Amniotic epithelial cell (primary cell): ENCODE data around the gene PTGR2.
"Not testable (repeated sequence)": the region's sequence is repeated elsewhere in the genome, so short reads cannot be mapped to it uniquely, and the experiment has no call there.

ENCODE experiments used
- DNase-seq: peaks from one replicate; pipeline ENCODE4 v3.0.0-alpha.2; 2010; ENCODE audit warnings: low read depth

The PTGR2 gene

GRCh38 chr14:73887318-73887616, 35.6 kb downstream of the PTGR2 start:
- no peak for DNase-seq

GRCh38 chr14:73887694-73888459, 36.2 kb downstream of the PTGR2 start:
- no peak for DNase-seq

GRCh38 chr14:73888460-73888725, 36.8 kb downstream of the PTGR2 start:
- no peak for DNase-seq

- DNase-seq, result peak; percentile 39
Measured at GRCh38 chr14:73888971-73889370, 37.3 kb downstream of the PTGR2 start.

DNA sequence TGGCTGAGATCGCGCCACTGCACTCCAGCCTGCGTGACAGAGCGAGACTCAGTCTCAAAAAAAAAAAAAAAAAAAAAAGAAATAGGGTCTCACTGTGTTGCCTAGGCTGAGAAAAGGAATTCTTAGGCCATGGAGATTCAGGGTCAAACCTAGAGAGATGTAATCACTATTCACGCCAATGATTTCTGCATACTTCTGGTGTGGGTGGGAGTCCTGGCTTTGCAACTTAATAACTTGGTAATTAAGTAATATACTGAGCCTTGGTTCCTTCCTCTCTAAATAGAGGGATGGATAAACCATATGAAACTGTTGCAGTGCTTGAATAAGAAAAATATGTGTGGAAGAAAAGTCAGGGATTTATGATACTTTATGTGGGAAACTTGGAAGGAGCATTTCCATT, 37.7 kb downstream of the PTGR2 start:
- no peak for DNase-seq

- not testable (repeated sequence) for DNase-seq
Measured at GRCh38 chr14:73894180-73894687, 42.6 kb downstream of the PTGR2 start.

- DNase-seq, result no peak
Measured at GRCh38 chr14:73895939-73896338, 44.3 kb downstream of the PTGR2 start.

GRCh38 chr14:73896521-73896920, 44.9 kb downstream of the PTGR2 start:
- no peak for DNase-seq

- no peak for DNase-seq
Measured at GRCh38 chr14:73903028-73903427, 51.4 kb downstream of the PTGR2 start.

- DNase-seq, result peak; percentile 51
Measured at GRCh38 chr14:73909681-73910080, 58.0 kb downstream of the PTGR2 start.

GRCh38 chr14:73913256-73913655, 61.6 kb downstream of the PTGR2 start:
- peak; percentile 90 for DNase-seq

DNA sequence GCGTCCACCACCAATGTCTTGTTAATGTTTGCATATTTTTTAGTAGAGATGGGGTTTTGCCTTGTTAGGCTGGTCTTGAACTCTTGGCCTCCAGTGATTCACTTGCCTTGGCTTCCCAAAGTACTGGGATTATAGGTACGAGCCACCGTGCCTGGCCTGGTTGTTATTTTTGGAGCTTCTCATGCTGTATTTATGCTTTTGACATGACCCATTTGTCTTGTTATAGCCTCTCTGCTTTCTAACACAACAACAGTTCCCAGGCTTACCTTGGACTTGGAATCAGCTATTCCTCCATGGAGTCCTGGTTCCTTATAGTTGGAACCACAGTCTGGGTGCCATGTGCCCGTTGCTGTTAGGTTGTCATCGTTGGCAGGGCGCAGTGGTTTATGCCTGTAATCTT, 64.7 kb downstream of the PTGR2 start:
- peak; percentile 31 for DNase-seq

GRCh38 chr14:73919457-73919856, 67.8 kb downstream of the PTGR2 start:
- DNase-seq, result not testable (repeated sequence)

DNA sequence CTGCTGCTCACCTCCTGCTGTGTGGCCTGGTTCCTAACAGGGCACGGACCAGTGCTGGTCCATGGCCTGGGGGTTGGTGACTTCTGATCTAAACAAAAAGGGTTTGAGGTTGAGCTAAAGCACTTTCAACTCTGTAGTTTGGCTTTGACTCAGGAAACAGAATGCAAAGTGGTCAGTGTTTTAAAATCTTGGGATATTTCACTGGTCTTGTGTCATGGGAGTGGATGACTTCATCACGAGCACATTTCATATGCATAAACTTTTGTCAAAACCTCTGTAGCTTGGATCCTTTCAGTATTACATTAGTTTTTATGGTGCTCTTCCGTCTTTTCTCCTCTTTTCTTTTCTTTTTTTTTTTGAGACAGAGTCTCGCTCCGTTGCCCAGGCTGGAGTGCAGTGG, 72.7 kb downstream of the PTGR2 start:
- peak; percentile 17 for DNase-seq
